ENCODE measurements around the gene ZNF8.

DNA sequence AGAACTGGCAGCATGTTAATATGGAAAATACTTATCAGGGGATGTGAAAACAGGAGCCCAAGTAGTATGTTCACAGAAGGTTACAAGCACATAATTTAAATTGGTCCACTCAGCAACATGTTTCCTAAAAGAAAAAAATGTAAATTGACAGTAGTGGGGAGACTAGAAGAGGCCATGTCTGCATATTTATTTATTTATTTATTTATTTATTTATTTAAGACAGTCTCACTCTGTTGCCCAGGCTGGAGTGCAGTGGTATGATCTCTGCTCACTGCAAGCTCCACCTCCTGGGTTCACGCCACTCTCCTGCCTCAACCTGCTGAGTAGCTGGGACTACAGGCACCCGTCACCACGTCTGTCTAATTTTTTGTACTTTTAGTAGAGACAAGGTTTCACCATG, 13.7 kb upstream of the ZNF8 start:
- no peak for TF ChIP-seq CTCF (IDR thresholded peaks at IDR 0.05)
- no peak for TF ChIP-seq EZH2 (IDR thresholded peaks at IDR 0.05; ENCODE audit: borderline replicate concordance, insufficient read depth, low read depth, low read length, poor library complexity, severe bottlenecking)
